Heart right ventricle (tissue), 16 donors: ENCODE measurements around the gene PWWP3B. TPM values are rescaled to one million over a fixed set of nuclear protein-coding genes. Genes with fewer than 3 reads are reported as not detected.

ENCODE experiments used
- ATAC-seq, 8 donors: fragments of 200-7000 bp; cut with Tn5 transposase; one replicate each; pipeline ENCODE4 v1.9.1; 2020; ENCODE audit warnings: mild to moderate bottlenecking in 8 of 8, moderate library complexity in 8 of 8, moderate number of reproducible peaks in 1 of 8
- DNase-seq, 2 donors: peaks; one replicate each; pipeline ENCODE4 v3.0.0-alpha.2; 2020
- H3K27ac ChIP-seq, 10 donors: fragments of 200-600 bp; sonication (generic) in 2 of 10; one replicate each; pipeline versions ENCODE4 v1.5.0 to v1.8.0; 2020 to 2022; ENCODE audit warnings: mild to moderate bottlenecking in 3 of 10
- H3K27me3 ChIP-seq, 7 donors: fragments of 200-600 bp; one replicate each; pipeline ENCODE4 v1.8.0; 2021 to 2022; ENCODE audit warnings: mild to moderate bottlenecking in 2 of 7
- H3K36me3 ChIP-seq, 9 donors: fragments of 200-600 bp; sonication (generic) in 1 of 9; one replicate each; pipeline versions ENCODE4 v1.5.0 to v1.8.0; 2020 to 2022; ENCODE audit warnings: mild to moderate bottlenecking in 2 of 9
- H3K4me1 ChIP-seq, 9 donors: fragments of 200-600 bp; sonication (generic) in 1 of 9; one replicate each; pipeline versions ENCODE4 v1.5.0 to v1.8.0; 2020 to 2022; ENCODE audit warnings: mild to moderate bottlenecking in 4 of 9
- H3K4me3 ChIP-seq, 10 donors: fragments of 200-600 bp; sonication (generic) in 2 of 10; one replicate each; pipeline versions ENCODE4 v1.5.0 to v1.8.0; 2020 to 2022; ENCODE audit warnings: mild to moderate bottlenecking in 7 of 10, moderate library complexity in 2 of 10
- H3K9me3 ChIP-seq, 11 donors: fragments of 200-600 bp in 10 of 11; sonication (generic) in 2 of 11; one replicate each; pipeline versions ENCODE4 v1.5.0 to v1.8.0; 2013 to 2022; ENCODE audit warnings: mild to moderate bottlenecking in 2 of 11, control low read depth in 1 of 11, moderate library complexity in 1 of 11
- WGBS, 2 donors: extraction: QIAGEN DNeasy Blood & Tissue Kit; methylation state at CpG; one replicate each; pipeline ENCODE4 v1.1.7; 2013; ENCODE audit warnings: inconsistent platforms in 1 of 2; 5-methylcytosine and 5-hydroxymethylcytosine counted together
- intact Hi-C, 10 donors: fragments of 100-400 bp; cut with DNase I; formaldehyde crosslinking; loops; one replicate each; pipeline versions ENCODE4 v1.11.1 to v1.14.2; 2022
- polyA plus RNA-seq, 2 donors: library from polyadenylated mRNA; stranded (reverse); fragments of 200-250 nt; gene quantifications; one replicate each; pipeline ENCODE4 v1.2.3, GENCODE V29; 2013
- total RNA-seq, 10 donors: library from RNA; stranded (reverse); fragmentation: NEBNext Ultra II Directional in 3 of 10; extraction: Animal tissue kit (Norgen Biotek cat#: 25700) in 3 of 10; gene quantifications; one replicate each; pipeline versions ENCODE4 v1.2.1 to v1.2.4, GENCODE V29; 2021 to 2023
- TF ChIP-seq, protein P1 (sequence below), 9 donors: fragments of 200-600 bp; sonication (generic) in 2 of 9; IDR thresholded peaks; one replicate each; pipeline versions ENCODE4 v1.5.0 to v1.8.0; 2021 to 2022; ENCODE audit warnings: antibody characterized with exemption in 9 of 9, mild to moderate bottlenecking in 5 of 9, moderate library complexity in 1 of 9
- donor health status: Arrhythmogenic right ventricular cardiomyopathy.
- donor health status: ischemic (EF 13 %, LVEDD 7.1; RV severe dilation, severe dysfunction).
- donor health status: healthy with polysubstance abuse.
- donor health status: DM: no; HTN: yes; CAD: no.
- donor health status: DM: no; HTN: no; CAD: no.
- donor health status: ischemic (EF 25% LVEDD 6.9; RV normal size, moderate dysfunction).
- donor health status: ischemic (EF 25% LVEDD 5.7; RV mildly dilated, moderate dysfunction).
- donor health status: healthy.
- donor health status: DM: yes; HTN: yes; CAD: no.
- donor health status: Ischemic cardiomyopathy.
- donor health status: ischemic (EF 35%, LVEDD 5.7; RV mildly dilated, moderate dysfunction).
- donor health status: nonischemic (EF 11% LVEDD 7.7; RV severe dilation, severe dysfunction).
- donor health status: DM: yes; HTN: yes; CAD: no.
- donor health status: PGD.
- donor health status: ischemic (EF 29% LVEDD 5.4; RV normal size, mild dysfunction).
- donor health status: nonischemic (EF 23%, LVEDD 6.1; RV moderate dilation, normal function).

The PWWP3B gene
- total and polyA plus RNA-seq, 12 donors, result 0.96 to 24.1 (median 10.5) TPM

DNA sequence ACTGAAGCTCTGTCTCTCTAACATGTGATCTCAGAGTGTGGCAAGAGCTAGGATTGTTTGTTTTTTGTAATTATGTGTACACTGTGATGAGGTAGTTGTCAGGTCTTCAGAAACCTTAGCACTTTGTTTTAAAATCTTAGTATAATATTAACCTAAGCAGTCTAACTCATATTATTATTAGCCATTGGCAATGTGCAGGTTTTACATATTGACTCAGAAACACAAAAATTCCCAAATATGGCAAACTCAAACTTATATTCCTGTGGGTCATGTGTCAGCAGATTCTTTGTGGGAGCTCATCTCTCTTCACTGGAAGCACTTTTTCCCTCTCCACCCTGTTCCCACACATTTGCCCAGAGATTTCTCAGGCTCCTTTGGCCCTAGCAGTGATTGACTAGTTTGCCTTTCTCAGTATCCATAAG lies 8.2 kb upstream of the PWWP3B start:
- no peak overlapping the region for H3K4me3 ChIP-seq
- H3K9me3 ChIP-seq, result no peaks in the 10 kb centered on the region
- ATAC-seq, result no peak
- peaks cover 0 to 33% (median 0%) of the 10 kb centered on the region in 7 donors for H3K27me3 ChIP-seq
- no peaks in the 10 kb centered on the region for H3K36me3 ChIP-seq
- H3K4me1 ChIP-seq, result no peaks in the 10 kb centered on the region
- DNase-seq, result no peak
- intact Hi-C loops, result no loop called here
- H3K27ac ChIP-seq, result no peak overlapping the region
- TF ChIP-seq, protein P1, sequence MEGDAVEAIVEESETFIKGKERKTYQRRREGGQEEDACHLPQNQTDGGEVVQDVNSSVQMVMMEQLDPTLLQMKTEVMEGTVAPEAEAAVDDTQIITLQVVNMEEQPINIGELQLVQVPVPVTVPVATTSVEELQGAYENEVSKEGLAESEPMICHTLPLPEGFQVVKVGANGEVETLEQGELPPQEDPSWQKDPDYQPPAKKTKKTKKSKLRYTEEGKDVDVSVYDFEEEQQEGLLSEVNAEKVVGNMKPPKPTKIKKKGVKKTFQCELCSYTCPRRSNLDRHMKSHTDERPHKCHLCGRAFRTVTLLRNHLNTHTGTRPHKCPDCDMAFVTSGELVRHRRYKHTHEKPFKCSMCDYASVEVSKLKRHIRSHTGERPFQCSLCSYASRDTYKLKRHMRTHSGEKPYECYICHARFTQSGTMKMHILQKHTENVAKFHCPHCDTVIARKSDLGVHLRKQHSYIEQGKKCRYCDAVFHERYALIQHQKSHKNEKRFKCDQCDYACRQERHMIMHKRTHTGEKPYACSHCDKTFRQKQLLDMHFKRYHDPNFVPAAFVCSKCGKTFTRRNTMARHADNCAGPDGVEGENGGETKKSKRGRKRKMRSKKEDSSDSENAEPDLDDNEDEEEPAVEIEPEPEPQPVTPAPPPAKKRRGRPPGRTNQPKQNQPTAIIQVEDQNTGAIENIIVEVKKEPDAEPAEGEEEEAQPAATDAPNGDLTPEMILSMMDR (IDR thresholded peaks at IDR 0.05), result no peak

DNA sequence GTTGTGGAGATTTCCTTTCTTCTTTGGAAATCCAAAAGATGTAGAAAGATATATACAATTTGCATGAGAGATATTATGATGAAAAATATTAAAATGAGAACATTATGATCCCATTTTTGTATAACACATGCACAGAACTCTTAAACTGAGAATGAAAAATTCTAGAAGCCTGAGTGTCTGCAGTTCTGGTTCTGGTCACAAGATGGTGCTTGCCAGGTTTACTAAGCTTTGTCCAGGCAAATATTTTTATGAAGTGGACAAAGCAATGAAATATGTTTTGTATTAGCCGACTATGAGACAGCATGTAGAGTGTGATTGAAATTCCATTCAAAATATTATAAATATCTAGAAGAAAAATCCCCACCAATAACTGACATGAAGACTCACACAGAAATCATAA lies 2.2 kb downstream of the PWWP3B start:
- no peak overlapping the region for H3K4me3 ChIP-seq
- 0 to 13% methylated on average over 1 of the region's 1 CpG for WGBS, 2 donors
- TF ChIP-seq, protein P1 (IDR thresholded peaks at IDR 0.05), result peak in 7 of 9 donors; percentile 38 to 59 (median 53)
- H3K27me3 ChIP-seq, result peaks cover 0 to 28% (median 0%) of the 10 kb centered on the region in 7 donors
- H3K4me1 ChIP-seq, result no peaks in the 10 kb centered on the region
- no peaks in the 10 kb centered on the region for H3K9me3 ChIP-seq
- no peak for DNase-seq
- H3K36me3 ChIP-seq, result no peaks in the 10 kb centered on the region
- intact Hi-C loops, result loop anchor here in 2 of 10 donors (5.0 to 10.0 kb wide), 2 partner anchors 222 to 224 kb away; no protein-coding TSS in a partner anchor
- no peak overlapping the region for H3K27ac ChIP-seq
- no peak for ATAC-seq

DNA sequence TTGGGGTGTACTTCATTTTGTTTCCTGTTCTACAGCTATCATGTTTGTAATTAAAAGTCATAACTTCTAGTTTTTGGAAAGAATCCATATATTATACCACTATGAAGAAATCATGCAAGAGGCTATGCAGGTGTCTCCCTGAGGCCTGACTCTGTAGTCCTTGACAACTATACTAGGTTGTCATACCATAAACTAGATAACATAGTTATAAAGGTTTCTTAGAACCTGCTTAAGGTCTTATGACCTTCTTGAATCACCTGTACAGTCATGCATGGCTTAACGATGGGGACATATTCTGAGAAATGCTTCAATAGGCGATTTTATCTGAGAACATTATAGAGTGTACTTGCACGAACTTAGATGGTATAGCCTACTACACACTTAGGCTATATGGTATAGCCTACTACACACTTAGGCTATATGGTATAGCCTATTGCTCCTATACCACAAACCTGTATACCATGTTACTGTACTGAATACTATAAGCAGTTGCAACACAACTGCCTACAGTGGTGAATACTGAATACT lies 3.3 kb downstream of the PWWP3B start:
- H3K4me3 ChIP-seq, result no peak overlapping the region
- ATAC-seq, result no peak
- no peaks in the 10 kb centered on the region for H3K4me1 ChIP-seq
- intact Hi-C loops, result loop anchor here in 2 of 10 donors (5.0 to 10.0 kb wide), 2 partner anchors 221 to 223 kb away; no protein-coding TSS in a partner anchor
- WGBS, 2 donors, result 83 to 86% methylated on average over 3 of the region's 3 CpGs
- no peak for DNase-seq
- no peaks in the 10 kb centered on the region for H3K36me3 ChIP-seq
- no peaks in the 10 kb centered on the region for H3K9me3 ChIP-seq
- H3K27me3 ChIP-seq, result peaks cover 0 to 34% (median 0%) of the 10 kb centered on the region in 7 donors
- TF ChIP-seq, protein P1 (IDR thresholded peaks at IDR 0.05), result no peak
- no peak overlapping the region for H3K27ac ChIP-seq

DNA sequence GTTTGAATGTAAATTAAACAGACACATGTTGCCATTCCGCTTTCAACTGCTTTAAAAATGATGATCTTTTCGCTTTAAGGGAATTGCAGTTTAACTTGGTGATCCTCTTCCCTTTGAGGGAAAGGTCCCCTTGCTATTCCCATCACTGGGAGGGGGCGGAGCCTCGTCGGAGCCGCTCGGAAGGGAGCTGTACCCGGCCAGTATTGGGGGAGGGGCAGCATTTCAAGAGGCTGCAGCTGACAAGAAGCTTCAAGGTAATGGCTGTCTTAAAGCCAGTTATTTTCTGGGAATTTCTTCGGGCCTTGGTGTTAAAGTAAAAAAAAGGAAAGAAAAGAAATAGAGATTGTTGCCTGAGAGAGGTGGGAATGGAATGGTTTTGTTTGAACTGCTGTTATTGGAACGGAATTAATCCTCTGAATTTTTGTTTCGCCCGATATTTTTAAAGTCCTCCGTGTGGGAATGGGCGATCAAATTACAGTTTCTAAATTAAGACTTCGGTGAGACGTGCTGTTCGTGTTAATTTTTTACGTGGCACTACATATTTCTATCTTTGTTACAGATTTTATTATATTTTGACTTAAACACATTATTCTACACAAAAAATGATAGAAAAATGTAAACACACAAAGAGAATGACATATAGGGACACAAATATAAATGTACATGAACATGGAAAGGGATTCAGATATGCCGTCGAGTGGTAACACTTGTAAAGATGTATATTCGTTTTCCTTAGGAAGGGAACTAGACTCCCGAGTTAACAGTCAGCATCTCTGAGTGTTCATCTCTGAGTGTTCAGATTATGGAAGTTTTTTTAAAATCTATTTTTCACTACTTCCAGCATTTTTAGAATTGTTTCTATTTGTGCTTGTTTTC lies 9.2 kb downstream of the PWWP3B start:
- Histone ChIP-seq H3K27ac (peak overlapping the region in 5 of 10 donors; percentile 24 to 53 (median 40)), H3K27me3 (peaks cover 0 to 29% (median 0%) of the 10 kb centered on the region in 7 donors), H3K9me3 (no peaks in the 10 kb centered on the region), H3K4me1 (no peaks in the 10 kb centered on the region), H3K36me3 (no peaks in the 10 kb centered on the region), H3K4me3 (peak overlapping the region in 9 of 10 donors; percentile 12 to 53 (median 46))
- WGBS, 2 donors, result 5 to 6% methylated on average over 22 of the region's 22 CpGs
- DNase-seq (peak; percentile 68 to 73), ATAC-seq (peak; percentile 70 to 96 (median 90))
- TF ChIP-seq, protein P1 (IDR thresholded peaks at IDR 0.05), result no peak
- intact Hi-C loops, result loop anchor here in 1 of 10 donors (10.0 kb wide), 1 partner anchor 217 kb away; no protein-coding TSS in a partner anchor
